Measurements from ENCODE around the gene SCNN1A.

SCNN1A gene

DNA sequence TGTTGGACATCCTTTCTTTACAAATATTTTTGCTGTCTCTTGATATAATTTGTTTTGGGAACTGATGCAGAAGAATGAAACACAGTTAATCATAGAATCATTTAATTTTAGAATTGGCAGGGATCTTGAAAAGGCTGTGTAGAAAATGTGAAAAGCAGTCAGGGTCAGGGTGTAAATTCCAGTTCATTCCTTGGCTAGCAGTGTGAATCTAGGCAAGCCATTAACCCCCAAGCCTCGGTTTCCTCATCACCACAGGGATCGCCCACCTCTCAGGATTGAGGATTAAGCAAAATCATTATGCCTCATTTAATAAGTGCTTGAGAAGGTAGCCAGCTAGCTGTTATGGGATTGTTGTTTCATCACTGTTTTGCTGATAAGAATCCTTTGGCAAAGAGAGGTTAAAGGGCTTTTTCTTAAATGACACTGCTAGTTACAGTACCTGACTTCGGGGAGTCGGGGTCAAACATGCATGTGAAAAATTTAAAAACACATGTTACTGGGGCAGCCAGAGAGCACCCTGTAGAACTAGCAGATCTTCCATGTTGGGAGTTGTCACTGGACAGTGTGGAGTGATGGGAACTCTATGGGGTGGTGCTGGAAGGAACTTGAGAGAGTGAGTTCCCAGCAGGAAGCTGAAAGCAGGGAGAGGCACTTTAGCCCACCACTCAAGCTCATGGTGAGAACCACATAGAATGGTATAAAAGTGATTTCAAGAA is 44.2 kb downstream of the SCNN1A start:
- DNase-seq = no peak

DNA sequence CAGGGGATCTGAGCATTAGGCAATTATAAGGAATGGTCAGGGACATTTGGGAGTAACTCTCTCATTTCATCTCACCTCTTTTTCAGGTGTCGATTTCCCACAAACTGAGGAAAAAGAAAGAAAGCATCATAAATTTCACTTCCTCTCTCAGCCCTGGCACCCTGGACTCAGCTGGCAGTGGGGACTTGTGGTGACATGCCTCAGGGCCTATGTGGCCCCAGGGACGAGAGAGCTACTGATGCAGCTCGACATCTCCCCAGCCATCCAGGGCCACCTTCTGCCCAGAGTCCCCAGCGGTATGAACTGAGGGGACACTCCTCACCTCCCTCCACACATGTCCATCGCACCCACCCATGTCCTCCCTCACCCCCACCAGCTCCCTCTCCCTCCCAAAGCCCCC is 45.2 kb downstream of the SCNN1A start:
- DNase-seq = no peak

DNA sequence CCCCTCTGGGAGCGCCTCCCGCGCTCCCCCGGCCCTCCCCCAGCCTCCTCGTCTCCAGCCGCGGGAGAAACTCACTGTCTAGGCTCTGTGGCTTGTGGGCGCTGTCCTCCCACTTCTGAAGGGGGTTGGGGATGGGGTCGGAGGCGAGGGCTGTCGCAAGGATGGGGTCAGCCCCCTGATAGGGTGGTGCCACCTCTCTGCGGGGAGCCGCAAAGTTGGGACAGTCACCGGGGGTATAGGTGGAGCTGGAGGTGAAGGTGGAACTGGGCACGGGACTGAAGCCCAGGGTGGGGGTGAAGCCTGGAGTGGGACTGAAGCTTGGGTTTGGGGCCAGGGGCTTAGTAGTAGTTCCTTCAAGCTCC is 45.7 kb downstream of the SCNN1A start:
- DNase-seq = no peak

DNA sequence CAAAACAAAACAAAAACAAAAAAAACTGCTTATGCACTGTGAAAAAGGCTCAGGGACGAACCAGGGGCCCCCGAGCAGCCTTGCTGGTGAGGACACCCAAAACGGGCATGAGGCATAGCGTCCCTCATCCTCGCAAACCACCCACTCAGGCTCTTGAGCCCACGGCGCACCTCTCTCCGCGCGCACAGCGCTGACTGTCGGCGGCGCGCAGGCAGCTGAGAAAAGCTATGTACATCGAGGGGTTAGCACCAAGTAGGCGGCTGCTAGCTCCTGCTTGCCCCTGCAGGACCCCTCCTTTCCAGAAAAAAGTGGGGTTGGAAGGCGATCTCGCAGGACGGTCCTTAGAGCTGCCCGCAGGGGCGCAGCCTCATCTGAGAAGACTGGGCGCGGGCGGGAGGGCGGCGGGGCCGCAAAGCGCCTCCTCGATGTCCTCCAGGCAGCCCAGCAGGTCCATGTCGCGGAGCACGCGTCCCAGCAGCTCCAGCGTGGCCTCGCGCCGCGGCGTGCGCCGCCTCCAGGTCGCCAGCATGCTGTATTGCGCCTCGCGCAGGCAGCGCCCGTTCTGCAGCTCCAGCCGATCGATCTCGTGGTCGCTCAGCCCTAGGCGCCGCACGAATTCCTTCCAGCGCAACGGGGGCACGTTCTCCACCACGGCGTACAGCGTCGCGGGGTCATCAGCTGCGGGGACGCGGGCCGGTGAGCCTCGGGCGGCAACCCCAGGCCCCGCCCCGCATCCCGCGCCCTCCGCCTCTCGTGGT is 46.2 kb downstream of the SCNN1A start:
- DNase-seq = no peak

DNA sequence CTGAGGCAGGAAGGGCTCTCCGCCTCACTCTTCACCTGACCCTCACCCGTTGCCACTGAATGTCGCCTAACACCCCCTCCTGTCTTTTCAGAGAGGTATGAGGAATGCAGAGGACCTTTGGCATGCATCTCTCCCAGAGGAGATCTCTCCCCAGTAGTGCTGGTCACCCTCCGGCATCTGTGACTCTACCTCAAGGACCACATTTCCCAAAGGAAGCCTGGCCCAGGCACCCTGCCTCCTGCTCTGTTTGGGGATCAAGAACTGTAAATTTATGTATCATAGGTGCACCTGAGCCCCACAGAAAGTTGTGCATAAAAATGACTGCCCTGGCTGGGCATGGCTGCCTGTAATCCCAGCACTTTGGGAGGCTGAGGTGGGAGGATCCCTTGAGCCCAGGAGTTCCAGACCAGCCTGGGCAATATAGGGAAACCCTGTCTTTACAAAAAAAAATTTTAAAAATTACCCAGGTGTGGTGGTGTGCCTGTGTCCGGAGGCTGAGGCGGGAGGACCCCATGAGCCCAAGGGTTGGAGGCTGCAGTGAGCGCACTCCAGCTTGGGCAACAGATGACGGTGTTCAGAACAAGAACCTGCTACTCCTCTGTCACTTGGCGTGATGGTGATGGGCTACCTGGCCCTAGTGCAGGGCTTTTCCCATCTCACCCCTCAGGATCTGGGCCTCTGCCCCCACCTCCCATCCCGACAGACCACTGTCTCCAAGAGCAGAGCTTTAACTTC is 47.2 kb downstream of the SCNN1A start:
- DNase-seq = no peak

DNA sequence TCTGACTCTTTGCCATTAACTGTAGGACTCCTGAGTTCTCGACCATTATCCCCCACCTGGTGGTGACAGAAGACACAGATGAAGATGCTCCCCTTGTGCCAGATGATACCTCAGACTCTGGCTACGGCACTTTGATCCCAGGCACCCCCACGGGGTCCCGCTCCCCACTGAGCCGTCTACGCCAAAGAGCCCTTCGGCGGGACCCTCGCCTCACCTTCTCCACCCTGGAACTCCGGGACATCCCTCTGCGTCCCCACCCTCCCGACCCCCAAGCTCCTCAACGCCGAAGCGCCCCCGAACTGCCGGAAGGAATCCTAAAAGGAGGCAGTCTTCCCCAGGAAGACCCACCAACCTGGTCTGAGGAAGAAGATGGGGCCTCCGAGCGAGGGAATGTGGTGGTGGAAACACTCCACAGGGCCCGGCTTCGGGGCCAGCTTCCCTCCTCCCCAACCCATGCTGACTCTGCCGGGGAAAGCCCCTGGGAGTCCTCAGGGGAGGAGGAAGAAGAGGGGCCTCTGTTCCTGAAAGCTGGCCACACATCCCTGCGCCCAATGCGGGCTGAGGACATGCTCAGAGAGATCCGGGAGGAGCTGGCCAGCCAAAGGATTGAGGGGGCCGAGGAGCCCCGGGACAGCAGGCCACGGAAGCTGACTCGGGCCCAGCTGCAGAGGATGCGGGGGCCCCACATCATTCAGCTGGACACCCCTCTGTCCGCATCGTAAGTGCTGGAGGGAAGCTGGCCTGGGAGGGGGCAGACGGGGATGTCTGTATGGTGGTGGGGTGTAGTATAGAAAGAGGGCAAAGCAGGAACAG is 47.9 kb downstream of the SCNN1A start:
- no peak for DNase-seq

DNA sequence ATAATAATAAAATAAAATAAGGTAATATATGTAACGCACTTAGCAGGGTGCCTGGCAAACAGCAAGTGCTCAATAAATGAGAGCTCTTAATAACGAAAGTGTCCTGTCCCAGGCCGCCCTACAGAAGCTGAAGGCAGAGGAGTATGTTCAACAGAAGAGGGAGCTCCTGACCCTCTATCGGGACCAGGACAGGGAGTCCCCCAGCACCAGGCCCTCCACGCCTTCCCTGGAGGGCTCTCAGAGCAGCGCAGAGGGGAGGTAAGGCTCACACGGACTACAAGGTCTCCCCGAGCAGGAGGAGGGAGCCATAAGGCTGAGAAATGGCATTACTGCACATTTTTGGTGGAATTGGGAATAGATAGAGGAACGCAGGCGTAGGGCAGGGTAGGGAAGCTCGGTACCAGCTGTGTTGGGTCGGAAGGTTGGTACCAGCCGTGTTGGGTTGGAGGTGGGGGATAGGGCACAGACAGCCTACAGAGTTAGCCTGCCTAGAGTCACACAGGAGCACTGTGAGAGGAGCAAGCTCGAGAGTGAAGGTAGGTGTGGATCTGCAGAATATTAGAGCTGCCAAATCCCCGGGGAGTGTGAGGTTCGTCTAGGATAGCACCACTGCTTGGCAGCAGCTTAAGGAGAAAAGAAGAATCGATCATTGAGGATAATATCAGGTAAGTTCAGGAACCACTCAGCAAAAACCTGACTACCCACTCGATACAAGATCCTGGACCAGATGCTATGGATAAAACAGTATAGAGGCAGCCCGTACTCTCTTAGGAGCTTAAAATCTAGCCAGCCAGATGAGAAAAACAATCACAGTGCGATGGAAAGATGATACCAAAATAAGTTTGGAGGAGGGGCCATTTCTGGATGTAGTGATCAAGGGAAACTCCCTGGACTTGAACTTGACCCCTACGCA is 48.8 kb downstream of the SCNN1A start:
- DNase-seq = no peak

DNA sequence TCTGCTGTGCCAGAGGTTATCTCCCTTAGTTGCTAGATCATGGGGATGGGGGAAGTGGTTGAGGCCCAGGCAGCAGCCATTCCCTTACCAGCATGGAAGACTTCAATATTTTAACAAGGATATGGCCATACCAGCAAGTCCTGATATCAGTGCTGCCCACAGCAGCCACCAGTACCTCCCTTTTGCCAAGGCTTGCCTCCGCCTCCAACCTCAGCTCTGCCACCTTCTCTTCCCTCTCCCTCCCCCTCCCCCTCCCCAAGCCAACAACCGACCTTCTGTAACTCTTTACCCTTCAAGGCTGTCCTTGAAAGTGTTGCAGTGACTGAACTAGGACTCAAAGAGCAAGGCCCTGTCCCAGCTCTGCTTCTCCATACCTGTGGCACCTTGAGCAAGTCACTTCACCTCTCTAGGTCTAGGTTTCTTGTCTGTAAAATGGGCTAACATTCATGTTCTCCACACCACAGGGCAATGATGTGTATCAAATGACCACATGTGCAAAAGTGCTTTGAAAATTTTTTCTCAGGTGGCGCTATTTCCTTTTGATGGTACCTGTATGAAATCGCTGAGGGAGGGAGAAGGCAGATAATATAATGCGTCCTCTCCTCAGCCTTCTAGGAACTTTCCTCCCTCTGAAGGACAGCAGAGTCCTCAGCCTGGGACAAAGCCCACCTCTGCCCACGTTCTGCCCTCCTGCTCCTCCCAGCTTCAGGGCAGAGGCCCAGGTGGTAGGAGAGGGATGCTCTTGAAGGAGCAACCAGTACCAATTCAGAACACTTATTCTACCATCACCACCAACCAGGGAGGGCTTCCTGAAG is 50.2 kb downstream of the SCNN1A start:
- no peak for DNase-seq

DNA sequence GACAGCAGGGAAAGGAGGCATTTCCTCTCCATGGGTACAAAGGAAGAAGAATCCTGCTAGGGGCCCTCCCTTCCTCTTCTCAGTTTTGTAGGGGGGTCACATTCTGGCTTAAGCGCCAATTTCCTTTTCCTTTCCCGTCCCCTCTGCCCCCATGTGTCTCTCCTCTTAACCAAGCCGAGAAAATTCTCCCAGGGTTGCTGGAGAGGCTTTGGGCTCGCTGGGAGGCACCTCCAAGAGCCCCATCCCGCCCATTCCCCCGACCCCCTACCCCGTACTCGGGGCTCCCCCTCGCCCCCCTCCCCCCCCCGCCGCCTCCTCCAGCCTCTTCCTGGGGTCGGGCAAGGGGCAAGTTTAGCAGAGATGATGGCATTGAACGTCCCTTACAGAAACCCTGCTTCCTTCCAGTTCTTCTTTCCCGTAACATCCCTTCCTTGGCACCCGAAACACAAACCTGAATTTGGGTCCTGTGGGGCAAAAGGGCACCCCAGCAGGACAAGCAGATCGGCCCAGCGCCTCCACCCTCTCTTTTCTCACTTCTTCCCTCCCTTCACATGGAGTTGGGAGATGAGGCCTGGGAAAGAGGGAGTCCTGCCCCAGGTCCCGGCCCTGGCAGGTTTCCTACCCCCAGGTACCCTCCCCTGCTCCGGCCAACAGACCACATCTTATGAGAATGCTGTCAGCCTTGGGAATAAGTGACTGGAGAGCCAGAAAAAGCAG is 51.2 kb downstream of the SCNN1A start:
- no peak for DNase-seq

DNA sequence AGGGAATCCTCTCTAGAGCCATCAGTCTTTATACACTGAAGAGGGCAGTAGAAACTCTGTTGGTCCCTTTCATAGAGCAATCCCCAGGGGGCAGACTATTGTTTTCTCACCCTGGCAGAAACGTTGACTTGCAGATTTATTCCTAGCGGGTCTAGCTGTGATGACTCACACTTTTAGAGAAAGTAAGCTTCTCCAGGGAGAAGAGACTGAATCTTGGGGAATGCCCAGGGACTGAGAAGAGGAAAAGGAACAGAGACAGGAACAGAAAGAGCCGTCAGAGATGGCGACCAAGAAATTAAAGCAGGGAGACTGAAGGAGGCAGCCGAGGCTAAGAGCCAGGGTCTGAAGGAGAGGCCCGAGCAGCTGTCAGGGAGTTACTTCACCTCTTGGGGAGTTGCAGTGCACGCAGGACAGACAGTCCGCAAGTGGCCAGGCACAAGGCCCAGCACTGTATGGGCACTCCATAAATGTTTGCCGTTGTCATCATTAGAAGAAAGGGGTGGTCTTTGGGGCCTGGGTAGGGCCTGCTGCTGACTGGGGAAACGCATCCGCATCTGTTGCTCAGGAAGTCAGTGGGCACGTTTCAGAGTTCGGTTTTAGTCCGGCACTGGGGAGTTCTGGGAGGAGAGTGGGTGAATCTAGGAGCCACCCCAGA is 51.9 kb downstream of the SCNN1A start:
- peak; percentile 73 for DNase-seq

DNA sequence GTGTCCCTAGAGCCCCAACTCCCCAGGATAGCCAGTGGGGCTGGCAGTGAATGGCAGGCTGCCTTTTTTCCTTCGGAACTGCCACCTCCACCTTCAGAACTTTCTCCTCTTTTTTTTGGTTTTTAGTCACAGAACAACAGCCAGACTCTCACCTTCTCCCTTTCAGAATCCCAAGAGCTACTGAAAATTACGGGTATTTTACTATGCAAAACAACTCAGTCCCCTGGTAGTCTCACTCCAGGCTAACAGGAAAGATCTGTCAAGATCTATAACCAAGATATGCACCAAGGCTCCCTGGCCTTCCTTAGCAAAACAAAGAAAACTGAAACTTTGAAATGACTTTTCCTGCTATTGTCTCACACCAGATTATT is 52.4 kb downstream of the SCNN1A start:
- peak; percentile 73 for DNase-seq

DNA sequence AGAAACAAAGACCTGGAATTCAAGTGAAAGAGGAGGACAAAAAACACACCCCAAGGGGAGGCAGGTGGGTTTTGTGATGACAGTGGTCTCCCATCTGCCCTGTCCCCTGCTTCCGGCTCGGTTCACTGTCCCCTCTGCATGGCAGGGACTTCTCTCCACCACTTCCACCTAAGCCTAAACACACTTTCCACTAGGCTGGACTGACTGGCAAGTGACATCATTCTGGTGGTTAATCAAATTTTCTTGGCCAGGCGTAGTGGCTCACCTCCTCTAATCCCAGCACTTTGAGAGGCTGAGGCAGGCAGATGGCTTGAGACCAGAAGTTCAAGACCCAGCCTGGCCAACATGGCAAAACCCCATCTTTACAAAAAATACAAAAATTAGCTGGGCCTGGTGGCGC is 53.0 kb downstream of the SCNN1A start:
- DNase-seq = no peak

DNA sequence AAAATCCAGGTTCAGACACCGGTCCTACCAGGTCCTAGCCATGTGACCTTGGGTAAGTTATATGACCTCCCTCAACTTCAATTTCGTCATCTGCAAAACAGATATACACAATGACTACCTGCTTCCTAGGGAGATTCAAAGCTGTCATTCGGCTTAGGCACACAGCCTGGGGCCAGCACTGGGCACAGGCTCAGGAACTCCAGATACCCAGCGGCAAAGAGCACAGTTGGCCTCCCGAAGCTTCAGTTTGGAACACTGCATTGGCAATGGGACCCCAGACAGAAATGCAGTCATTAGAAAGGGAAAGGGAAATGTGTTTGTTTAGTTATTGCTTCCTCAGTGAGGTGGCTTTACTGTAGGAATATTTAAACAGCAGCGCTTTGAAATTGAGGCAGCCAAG is 53.5 kb downstream of the SCNN1A start:
- DNase-seq = no peak

DNA sequence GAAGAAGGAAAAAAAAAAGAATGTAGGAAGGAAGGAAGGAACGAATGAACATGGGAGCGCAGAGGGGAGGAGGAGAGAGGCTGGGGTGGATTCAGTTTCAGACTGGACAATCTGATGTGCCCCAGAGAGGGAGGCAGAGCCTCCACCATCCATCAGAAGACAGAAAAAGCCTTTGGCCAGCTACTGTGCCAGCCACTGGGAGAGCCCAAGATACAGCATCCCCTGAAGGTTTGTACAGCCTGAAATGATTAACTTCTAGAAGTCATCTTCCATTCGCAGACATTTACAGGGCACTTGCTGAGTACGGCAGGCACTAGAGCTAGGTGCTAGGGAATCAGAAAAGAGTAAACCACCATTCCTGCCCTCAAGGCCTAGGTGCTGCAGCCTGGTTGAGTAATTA is 55.9 kb downstream of the SCNN1A start:
- no peak for DNase-seq

DNA sequence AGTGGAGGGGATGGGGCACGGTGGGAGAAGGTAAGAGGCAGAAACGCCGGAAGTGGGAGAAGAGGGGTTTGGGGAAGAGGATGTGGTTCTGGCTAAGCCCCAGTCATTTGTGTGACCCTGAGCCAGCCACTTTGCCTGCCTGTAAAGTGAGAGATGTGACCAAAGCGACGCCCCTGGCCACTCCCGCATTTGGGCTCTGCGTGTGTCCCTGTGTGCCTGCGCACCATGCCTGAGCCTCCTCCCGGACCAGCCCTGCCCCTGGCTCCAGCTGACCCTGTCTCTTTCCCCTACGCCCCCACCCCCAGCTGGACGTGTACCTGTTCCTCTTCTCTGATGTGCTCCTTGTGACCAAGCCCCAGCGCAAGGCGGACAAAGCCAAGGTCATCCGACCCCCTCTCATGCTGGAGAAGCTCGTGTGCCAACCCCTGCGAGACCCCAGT is 56.9 kb downstream of the SCNN1A start:
- DNase-seq = no peak

DNA sequence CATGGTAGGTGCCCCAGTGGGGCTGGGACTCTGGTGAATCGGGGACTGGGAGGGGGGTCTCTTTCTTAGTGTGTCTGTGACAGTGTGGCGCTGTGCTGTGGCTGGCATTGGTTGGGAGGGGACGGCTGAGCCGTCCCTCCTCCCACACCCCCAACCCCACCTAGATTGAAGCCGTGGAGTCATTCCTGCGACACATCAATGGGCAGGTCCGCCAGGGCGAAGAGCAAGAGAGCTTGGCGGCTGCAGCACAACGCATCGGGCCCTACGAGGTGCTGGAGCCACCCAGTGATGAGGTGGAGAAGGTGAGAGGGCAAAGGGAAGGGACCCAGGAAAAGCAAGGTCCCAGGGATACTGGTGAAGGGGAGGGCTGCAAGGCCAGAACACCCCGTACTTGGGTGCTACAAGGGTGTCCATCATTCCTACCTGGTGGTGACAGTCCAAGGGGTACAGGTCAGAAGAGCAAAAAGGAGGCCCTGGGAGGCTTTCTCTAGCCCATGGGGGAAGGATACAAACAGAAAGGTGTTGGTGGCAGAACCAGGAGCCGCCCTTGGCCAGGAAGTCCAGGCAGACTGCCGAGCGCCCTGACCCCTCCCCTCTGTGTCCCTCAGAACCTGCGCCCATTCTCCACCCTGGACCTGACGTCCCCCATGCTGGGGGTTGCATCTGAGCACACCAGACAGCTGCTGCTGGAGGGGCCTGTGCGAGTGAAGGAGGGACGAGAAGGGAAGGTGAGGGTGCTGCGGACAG is 57.5 kb downstream of the SCNN1A start:
- DNase-seq = no peak

DNA sequence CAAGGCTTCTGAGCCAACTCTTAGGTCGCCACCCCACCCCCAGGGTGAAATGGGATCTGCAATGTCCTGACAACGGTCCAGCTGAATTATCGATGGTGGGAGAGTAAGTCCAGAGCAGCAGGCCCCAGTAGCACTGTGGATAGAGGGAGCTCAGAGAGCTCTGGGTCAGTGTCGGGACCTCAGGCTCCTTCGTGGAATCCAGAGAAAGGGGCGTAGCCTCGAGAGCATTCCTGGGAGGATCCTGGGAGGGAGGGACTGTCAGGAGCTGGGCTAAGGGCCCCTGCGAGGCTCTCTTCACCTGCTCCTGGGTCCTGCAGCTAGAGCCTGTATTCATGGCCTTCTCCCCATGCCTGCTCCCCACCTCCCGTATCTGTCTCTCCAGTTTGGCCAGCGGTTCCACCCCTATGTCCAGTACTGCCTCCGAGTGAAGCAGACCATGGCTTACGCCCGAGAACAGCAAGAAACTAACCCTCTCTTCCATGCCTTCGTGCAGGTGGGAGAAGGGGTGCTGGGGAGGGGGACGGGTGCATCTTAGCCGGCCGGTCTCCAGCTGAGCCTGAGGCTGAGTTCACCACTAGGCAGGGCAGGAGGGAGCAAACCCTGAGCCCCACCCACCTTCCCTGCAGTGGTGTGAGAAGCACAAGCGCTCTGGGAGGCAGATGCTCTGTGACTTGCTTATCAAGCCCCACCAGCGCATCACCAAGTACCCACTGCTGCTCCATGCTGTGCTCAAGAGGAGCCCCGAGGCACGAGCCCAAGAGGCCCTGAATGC is 58.3 kb downstream of the SCNN1A start:
- no peak for DNase-seq

Data from NCI-H526 treated with DMSO at 0.1 percent for 48 hours (cell line).